ENCODE results near the gene TFPI. TPM values are rescaled to one million over a fixed set of nuclear protein-coding genes. Genes with fewer than 3 reads are reported as not detected.

The TFPI gene
- total and polyA plus RNA-seq, 2 of the 8 experiments (the other 6 are each of a cell fraction or from before 2014, with no cell fraction given) = 2.0 to 7.1 TPM

- Histone ChIP-seq H3K4me3 (ENCODE audit: extremely low read depth in 1 of 4, insufficient read depth in 2 of 4, low read depth in 3 of 4, low read length in 4 of 4) (no peak overlapping the region), H4K5ac (ENCODE audit: insufficient read length, low read depth, low read length) (no peak overlapping the region), H3K14ac (ENCODE audit: insufficient read length) (no peak overlapping the region), H4K91ac (replicated peaks; ENCODE audit: insufficient read length, low read length) (no peak overlapping the region), H3K4ac (replicated peaks; ENCODE audit: insufficient read length, low read depth, low read length) (no peak overlapping the region), H4K8ac (ENCODE audit: extremely low read depth, insufficient read depth, low read length) (no peak overlapping the region), H2BK15ac (ENCODE audit: low read length) (no peak overlapping the region), H3K9ac (replicated peaks in 1 of 4; ENCODE audit: extremely low read depth in 1 of 4, low read depth in 3 of 4, low read length in 3 of 4) (no peak overlapping the region), H2AFZ (ENCODE audit: low read length) (no peak overlapping the region), H3K27ac (ENCODE audit: low read depth, low read length) (no peak overlapping the region), H2BK20ac (ENCODE audit: low read length) (no peak overlapping the region), H3K27me3 (replicated peaks in 1 of 4; ENCODE audit: control insufficient read depth in 3 of 4, extremely low read depth in 1 of 4, insufficient read depth in 3 of 4, low read length in 3 of 4) (no peaks in the 10 kb centered on the region), H3K23ac (ENCODE audit: insufficient read length) (no peak overlapping the region), H3K9me3 (ENCODE audit: insufficient read depth in 2 of 2, low read depth in 1 of 2, low read length in 1 of 2) (no peaks in the 10 kb centered on the region), H3K18ac (ENCODE audit: extremely low read depth, low read length) (no peak overlapping the region), H3K56ac (replicated peaks; ENCODE audit: insufficient read length, low read depth, low read length) (no peak overlapping the region), H3K36me3 (ENCODE audit: control insufficient read depth in 2 of 4, insufficient read depth in 4 of 4, low read length in 3 of 4) (no peaks in the 10 kb centered on the region), H3K79me1 (ENCODE audit: low read depth, low read length) (no peaks in the 10 kb centered on the region), H2BK5ac (ENCODE audit: low read depth, low read length) (no peak overlapping the region), H2BK12ac (ENCODE audit: low read depth, low read length) (no peak overlapping the region), H2AK5ac (ENCODE audit: low read depth, low read length) (no peak overlapping the region), H3K79me2 (ENCODE audit: control insufficient read depth in 1 of 2, insufficient read depth in 2 of 2, low read length in 2 of 2) (no peaks in the 10 kb centered on the region), H2BK120ac (replicated peaks; ENCODE audit: low read depth, low read length) (no peak overlapping the region), H3K4me2 (ENCODE audit: insufficient read depth in 1 of 2, low read depth in 2 of 2, low read length in 2 of 2) (no peak overlapping the region), H3K4me1 (replicated peaks in 1 of 4; ENCODE audit: control insufficient read depth in 3 of 4, insufficient read depth in 4 of 4, low read length in 3 of 4) (no peaks in the 10 kb centered on the region), H4K20me1 (replicated peaks in 1 of 2; ENCODE audit: control insufficient read depth in 1 of 2, insufficient read depth in 2 of 2, low read length in 2 of 2) (no peaks in the 10 kb centered on the region), H3K23me2 (ENCODE audit: low read depth, low read length) (no peaks in the 10 kb centered on the region)
- POLR2A ChIA-PET (ENCODE audit: partially characterized antibody) = no interaction called here
- CTCF ChIA-PET (ENCODE audit: partially characterized antibody) = interaction anchor here (1.3 kb wide), 1 partner anchor 23 kb away, joined by 4 read pairs; no protein-coding TSS in a partner anchor
- DNase-seq (ENCODE audit: low read depth in 1 of 2, low spot score in 2 of 2) (no peak), FAIRE-seq (no peak)
- TF ChIP-seq TEAD4 (IDR thresholded peaks at IDR 0.05; ENCODE audit: low read depth, low read length) (no peak), CHD7 (IDR thresholded peaks at IDR 0.05; ENCODE audit: insufficient replicate concordance, low read length) (no peak)
Observed at GRCh38 chr2:187477051-187477450, 77.2 kb downstream of the TFPI start.
